ENCODE measurements around the gene TAX1BP1.

- TF ChIP-seq NR3C1 (CRISPR knock-in tag; IDR thresholded peaks at IDR 0.05) = no peak
- no peak for TF ChIP-seq ZNF263 (CRISPR knock-in tag; IDR thresholded peaks at IDR 0.05)
- TF ChIP-seq SYNCRIP (IDR thresholded peaks at IDR 0.05; ENCODE audit: insufficient read depth, low read depth, low read length) = no peak
These were observed 70.2 kb downstream of the TAX1BP1 start for GRCh38 chr7:27810186-27810585.
